ENCODE results near the gene NFIC. TPM values are rescaled to one million over a fixed set of nuclear protein-coding genes. Genes with fewer than 3 reads are reported as not detected.

NFIC gene
- total RNA-seq, 2 experiments from 2014 or later, result 11.9 to 12.8 TPM

GRCh38 chr19:3497757-3498520, 131.6 kb downstream of the NFIC start:
- DNase-seq, result no peak
- CTCF ChIA-PET, result interaction anchor here (0.6 to 0.8 kb wide), 3 partner anchors 174 to 355 kb away, joined by 3 to 6 read pairs (median 3); no protein-coding TSS in a partner anchor
- H3K4me1 Mint-ChIP-seq (ENCODE audit: low read depth), result peaks cover 38% of the 10 kb centered on the region
- H3K4me3 Mint-ChIP-seq, result no peak overlapping the region
- intact Hi-C loops (cut with micrococcal nuclease), result no loop called here
- H3K27me3 Mint-ChIP-seq (ENCODE audit: low read depth), result no peaks in the 10 kb centered on the region
- H3K27ac Mint-ChIP-seq, result no peak overlapping the region
- peaks cover 22% of the 10 kb centered on the region for H3K36me3 Mint-ChIP-seq (ENCODE audit: low read depth)
- no peaks in the 10 kb centered on the region for H3K9me3 Mint-ChIP-seq

GRCh38 chr19:3499738-3500428, 133.5 kb downstream of the NFIC start:
- Mint-ChIP-seq H3K27ac (peak overlapping the region; percentile 92), H3K4me1 (ENCODE audit: low read depth) (peaks cover 32% of the 10 kb centered on the region), H3K9me3 (no peaks in the 10 kb centered on the region), H3K36me3 (ENCODE audit: low read depth) (peaks cover 18% of the 10 kb centered on the region), H3K27me3 (ENCODE audit: low read depth) (no peaks in the 10 kb centered on the region), H3K4me3 (peak overlapping the region; percentile 88)
- CTCF ChIA-PET, result interaction anchor here (0.9 kb wide), 1 partner anchor 15 kb away, joined by 4 read pairs; no protein-coding TSS in a partner anchor
- intact Hi-C loops (cut with micrococcal nuclease), result no loop called here
- DNase-seq, result no peak

- Mint-ChIP-seq H3K27me3 (ENCODE audit: low read depth) (no peaks in the 10 kb centered on the region), H3K4me1 (ENCODE audit: low read depth) (peaks cover 30% of the 10 kb centered on the region), H3K4me3 (peak within 1 kb of the TSS; percentile 88), H3K27ac (peak within 1 kb of the TSS; percentile 92), H3K9me3 (no peaks in the 10 kb centered on the region), H3K36me3 (ENCODE audit: low read depth) (peaks cover 13% of the 10 kb centered on the region)
- peak; percentile 98 for DNase-seq
- intact Hi-C loops (cut with micrococcal nuclease), result no loop called here
- CTCF ChIA-PET, result interaction anchor here (0.6 to 0.9 kb wide), 3 partner anchors 16 to 126 kb away, joined by 3 to 4 read pairs (median 4); no protein-coding TSS in a partner anchor
Measured at GRCh38 chr19:3500429-3501101, 134.2 kb downstream of the NFIC start, which contains the start of gene DOHH. DOHH (minus strand) TSS chr19:3500674; CDS start chr19:3496814, 3,860 bp downstream.

- Mint-ChIP-seq H3K27ac (no peak overlapping the region), H3K36me3 (ENCODE audit: low read depth) (peaks cover 5% of the 10 kb centered on the region), H3K4me3 (no peak overlapping the region), H3K9me3 (no peaks in the 10 kb centered on the region), H3K27me3 (ENCODE audit: low read depth) (no peaks in the 10 kb centered on the region), H3K4me1 (ENCODE audit: low read depth) (peaks cover 31% of the 10 kb centered on the region)
- no peak for DNase-seq
- CTCF ChIA-PET, result interaction anchor here (0.6 to 1.2 kb wide), 3 partner anchors 57 to 197 kb away, joined by 3 to 5 read pairs (median 4); no protein-coding TSS in a partner anchor
- intact Hi-C loops (cut with micrococcal nuclease), result no loop called here
Measured at GRCh38 chr19:3501780-3502179, 135.4 kb downstream of the NFIC start.

- peaks cover 34% of the 10 kb centered on the region for H3K4me1 Mint-ChIP-seq (ENCODE audit: low read depth)
- H3K27me3 Mint-ChIP-seq (ENCODE audit: low read depth), result no peaks in the 10 kb centered on the region
- CTCF ChIA-PET, result interaction anchor here (0.9 to 1.1 kb wide), 2 partner anchors 18 to 42 kb away, joined by 3 read pairs; no protein-coding TSS in a partner anchor
- no peak for DNase-seq
- H3K4me3 Mint-ChIP-seq, result no peak overlapping the region
- intact Hi-C loops (cut with micrococcal nuclease), result no loop called here
- no peaks in the 10 kb centered on the region for H3K9me3 Mint-ChIP-seq
- H3K27ac Mint-ChIP-seq, result no peak overlapping the region
- peaks cover 5% of the 10 kb centered on the region for H3K36me3 Mint-ChIP-seq (ENCODE audit: low read depth)
Measured at GRCh38 chr19:3503036-3503572, 136.7 kb downstream of the NFIC start.

- H3K36me3 Mint-ChIP-seq (ENCODE audit: low read depth), result peaks cover 7% of the 10 kb centered on the region
- intact Hi-C loops (cut with micrococcal nuclease), result loop anchor here (5.0 kb wide), 3 partner anchors 308 to 968 kb away; partner anchors contain the start of genes HDGFL2 and ZBTB7A
- CTCF ChIA-PET, result interaction anchor here (1.1 kb wide), 2 partner anchors 13 to 19 kb away, joined by 3 read pairs; no protein-coding TSS in a partner anchor
Measured at GRCh38 chr19:3504735-3505134, 138.4 kb downstream of the NFIC start.

GRCh38 chr19:3505598-3506383, 139.4 kb downstream of the NFIC start, which contains the start of gene FZR1:
FZR1 (plus strand) TSS chr19:3506311; CDS start chr19:3522990, 16,679 bp downstream.
- H3K9me3 Mint-ChIP-seq, result no peaks in the 10 kb centered on the region
- H3K27ac Mint-ChIP-seq, result peak within 1 kb of the TSS; percentile 92
- peak; percentile 99 for DNase-seq
- H3K27me3 Mint-ChIP-seq (ENCODE audit: low read depth), result no peaks in the 10 kb centered on the region
- H3K4me1 Mint-ChIP-seq (ENCODE audit: low read depth), result peaks cover 39% of the 10 kb centered on the region
- H3K4me3 Mint-ChIP-seq, result peak within 1 kb of the TSS; percentile 90
- CTCF ChIA-PET, result interaction anchor here (1.1 kb wide), 1 partner anchor 20 kb away, joined by 3 read pairs; no protein-coding TSS in a partner anchor
- peaks cover 10% of the 10 kb centered on the region for H3K36me3 Mint-ChIP-seq (ENCODE audit: low read depth)
- intact Hi-C loops (cut with micrococcal nuclease), result loop anchor here (1.0 to 5.0 kb wide), 6 partner anchors 51 to 967 kb away; partner anchors contain the start of genes HDGFL2, HMG20B, MFSD12 and ZBTB7A

More at GRCh38 chr19:3504735-3505134, 138.4 kb downstream of the NFIC start:
- Mint-ChIP-seq H3K27ac (no peak overlapping the region), H3K9me3 (no peaks in the 10 kb centered on the region), H3K4me3 (peak overlapping the region; percentile 90), H3K4me1 (ENCODE audit: low read depth) (peaks cover 38% of the 10 kb centered on the region), H3K27me3 (ENCODE audit: low read depth) (no peaks in the 10 kb centered on the region)
- DNase-seq, result no peak

GRCh38 chr19:3506384-3507340, 140.3 kb downstream of the NFIC start:
- H3K27ac Mint-ChIP-seq, result peak overlapping the region; percentile 71
- CTCF ChIA-PET, result interaction anchor here (1.2 kb wide), 1 partner anchor 22 kb away, joined by 4 read pairs; no protein-coding TSS in a partner anchor

GRCh38 chr19:3507371-3508120, 141.2 kb downstream of the NFIC start:
- intact Hi-C loops (cut with micrococcal nuclease), result loop anchor here (2.0 to 5.0 kb wide), 4 partner anchors 49 to 965 kb away; partner anchors contain the start of genes HDGFL2, MFSD12 and ZBTB7A
- H3K4me1 Mint-ChIP-seq (ENCODE audit: low read depth), result peaks cover 39% of the 10 kb centered on the region

More at GRCh38 chr19:3506384-3507340, 140.3 kb downstream of the NFIC start:
- DNase-seq, result peak; percentile 45
- Mint-ChIP-seq H3K27me3 (ENCODE audit: low read depth) (no peaks in the 10 kb centered on the region), H3K4me3 (peak overlapping the region; percentile 90), H3K4me1 (ENCODE audit: low read depth) (peaks cover 36% of the 10 kb centered on the region), H3K9me3 (no peaks in the 10 kb centered on the region), H3K36me3 (ENCODE audit: low read depth) (peaks cover 10% of the 10 kb centered on the region)
- intact Hi-C loops (cut with micrococcal nuclease), result loop anchor here (1.0 to 5.0 kb wide), 6 partner anchors 50 to 966 kb away; partner anchors contain the start of genes HDGFL2, HMG20B, MFSD12 and ZBTB7A

More at GRCh38 chr19:3507371-3508120, 141.2 kb downstream of the NFIC start:
- Mint-ChIP-seq H3K4me3 (peak overlapping the region; percentile 90), H3K36me3 (ENCODE audit: low read depth) (peaks cover 10% of the 10 kb centered on the region), H3K27ac (peak overlapping the region; percentile 71), H3K27me3 (ENCODE audit: low read depth) (no peaks in the 10 kb centered on the region), H3K9me3 (no peaks in the 10 kb centered on the region)
- CTCF ChIA-PET, result interaction anchor here (1.2 kb wide), 1 partner anchor 22 kb away, joined by 4 read pairs; no protein-coding TSS in a partner anchor
- DNase-seq, result peak; percentile 69
